SH-SY5Y (cell line): ENCODE measurements around the gene DSTN.

ENCODE experiments used
- GATA2 ChIP-seq: IDR thresholded peaks from 2 replicates; pipeline ENCODE4 v1.6.1; 2011; ENCODE audit warnings: mild to moderate bottlenecking, low read depth, low read length
- GATA3 ChIP-seq: IDR thresholded peaks from 2 replicates; pipeline ENCODE4 v1.6.1; 2011; ENCODE audit warnings: low read depth, mild to moderate bottlenecking, low read length, moderate library complexity

The DSTN gene

GRCh38 chr20:17634661-17635331 is 64.9 kb downstream of the DSTN start:
- no peak for TF ChIP-seq GATA3
- no peak for TF ChIP-seq GATA2

GRCh38 chr20:17635332-17636244 is 65.7 kb downstream of the DSTN start:
- no peak for TF ChIP-seq GATA2

- TF ChIP-seq GATA2 (no peak), GATA3 (no peak)
Measured at GRCh38 chr20:17636523-17637412, 66.9 kb downstream of the DSTN start.

GRCh38 chr20:17637413-17637780 is 67.5 kb downstream of the DSTN start:
- TF ChIP-seq GATA2, result no peak
- no peak for TF ChIP-seq GATA3

GRCh38 chr20:17637985-17638640 is 68.2 kb downstream of the DSTN start:
- no peak for TF ChIP-seq GATA2
- TF ChIP-seq GATA3, result no peak

GRCh38 chr20:17638835-17639407 is 69.0 kb downstream of the DSTN start:
- TF ChIP-seq GATA3 (no peak), GATA2 (no peak)

- TF ChIP-seq GATA3 (no peak), GATA2 (no peak)
Measured at GRCh38 chr20:17640146-17640874, 70.4 kb downstream of the DSTN start.

GRCh38 chr20:17640875-17641378 is 71.1 kb downstream of the DSTN start:
- TF ChIP-seq GATA3 (no peak), GATA2 (no peak)

GRCh38 chr20:17641520-17641964 is 71.7 kb downstream of the DSTN start:
- TF ChIP-seq GATA2, result no peak
- no peak for TF ChIP-seq GATA3

- TF ChIP-seq GATA2 (no peak), GATA3 (no peak)
Measured at GRCh38 chr20:17641993-17642392, 72.1 kb downstream of the DSTN start.

- TF ChIP-seq GATA2, result no peak
Measured at GRCh38 chr20:17642404-17643269, 72.8 kb downstream of the DSTN start.

- TF ChIP-seq GATA2, result no peak
- no peak for TF ChIP-seq GATA3
Measured at GRCh38 chr20:17643531-17644188, 73.8 kb downstream of the DSTN start.
